SK-MEL-5 (cell line): ENCODE measurements around the gene GOLGA8H. TPM values are rescaled to one million over a fixed set of nuclear protein-coding genes. Genes with fewer than 3 reads are reported as not detected.
A peak's percentile ranks its signal among the peaks of the same experiment; 100 is the strongest.
"Not testable (repeated sequence)": the region's sequence is repeated elsewhere in the genome, so short reads cannot be mapped to it uniquely, and the experiment has no call there.

Experiments used
- DNase-seq: peaks from one replicate; pipeline ENCODE4 v3.0.0-alpha.2; 2016; ENCODE audit warnings: low read depth, low spot score
- in situ Hi-C: cut with HindIII; loops from 2 replicates; pipeline ENCODE4 v1.10.0; 2016; ENCODE audit warnings: low sequenced_read_pairs, high pct_unique_total_duplicates, low pct_unique_long_range_greater_than_20kb
- polyA plus RNA-seq, 2 experiments: library from polyadenylated mRNA; depleted of rRNA; stranded (reverse); fragments of >200 nt; gene quantifications; 2 replicates each; pipeline ENCODE4 v1.2.3, GENCODE V29; 2015
- small RNA-seq, 2 experiments: library from RNA; depleted of rRNA; stranded (forward); fragments of <200 nt; gene quantifications; one replicate each; pipeline ENCODE3, GENCODE V24; 2014
- total RNA-seq: library from RNA; depleted of rRNA; stranded (reverse); fragments of >200 nt; shearing (Covaris generic); gene quantifications from 2 replicates; pipeline ENCODE4 v1.2.3, GENCODE V29; 2014; rRNA removed

GOLGA8H gene
- total RNA-seq = 0.29 and 0.48 TPM in 2 replicates
- 0.18 and 0.20 TPM in 2 replicates for polyA plus RNA-seq (2015; cell fraction: cytosol; rRNA removed)
- 2.3 TPM in 2 replicates for polyA plus RNA-seq (2015; cell fraction: nucleus; rRNA removed)

GRCh38 chr15:30603796-30604195 is at the start of gene GOLGA8H:
Gene GOLGA8H (plus strand): TSS chr15:30604028. CDS start chr15:30604126, 98 bp downstream.
- in situ Hi-C loops, DNase-seq: not testable (repeated sequence)

- in situ Hi-C loops, DNase-seq: not testable (repeated sequence)
These were observed 36.9 kb upstream of the GOLGA8H start for GRCh38 chr15:30566949-30567348.

GRCh38 chr15:30573012-30573491 is 30.8 kb upstream of the GOLGA8H start:
- DNase-seq, in situ Hi-C loops: not testable (repeated sequence)

- DNase-seq, in situ Hi-C loops: not testable (repeated sequence)
These were observed 24.3 kb upstream of the GOLGA8H start for GRCh38 chr15:30579394-30579970.

GRCh38 chr15:30580716-30581115 is 23.1 kb upstream of the GOLGA8H start:
- DNase-seq, in situ Hi-C loops: not testable (repeated sequence)

- in situ Hi-C loops, DNase-seq: not testable (repeated sequence)
These were observed 4.9 kb upstream of the GOLGA8H start for GRCh38 chr15:30598953-30599352.

- in situ Hi-C loops = not testable (repeated sequence)
These were observed 8.4 kb downstream of the GOLGA8H start for GRCh38 chr15:30612271-30612670.

GRCh38 chr15:30621342-30621741 is 17.5 kb downstream of the GOLGA8H start:
- in situ Hi-C loops = not testable (repeated sequence)
- DNase-seq = peak; percentile 15

More at GRCh38 chr15:30612271-30612670, 8.4 kb downstream of the GOLGA8H start:
- DNase-seq = not testable (repeated sequence)

GRCh38 chr15:30625436-30626193 is 21.8 kb downstream of the GOLGA8H start, which contains the start of gene ARHGAP11B:
Gene ARHGAP11B (plus strand): TSS chr15:30626128.
- DNase-seq = peak; percentile 96
- in situ Hi-C loops = not testable (repeated sequence)

- in situ Hi-C loops = not testable (repeated sequence)
- DNase-seq = peak; percentile 8
These were observed 22.4 kb downstream of the GOLGA8H start for GRCh38 chr15:30626194-30626565.

GRCh38 chr15:30626632-30627031 is 22.8 kb downstream of the GOLGA8H start:
- in situ Hi-C loops, DNase-seq: not testable (repeated sequence)

GRCh38 chr15:30650012-30650929 is 46.4 kb downstream of the GOLGA8H start:
- in situ Hi-C loops = no loop called here
- DNase-seq = peak; percentile 11

GRCh38 chr15:30661154-30661553 is 57.3 kb downstream of the GOLGA8H start:
- in situ Hi-C loops = not testable (repeated sequence)
- DNase-seq = peak; percentile 50

Small RNA genes lying within 50 kb of the gene (small RNA-seq; reads per million reads assigned to genes)
- gene RF00096 = 0 reads per million in 2 experiments
- 0 reads per million in 2 experiments for gene RN7SL628P
- 0 reads per million in 2 experiments for gene RN7SL796P

Other genes with a start within 250 kb of the GOLGA8H start
- gene CHRFAM7A, start 210.5 kb upstream of the GOLGA8H start, total RNA-seq = 0.40 and 1.9 TPM in 2 replicates
- gene GOLGA8R, start 189.8 kb upstream of the GOLGA8H start, total RNA-seq = 0.05 and 0.08 TPM in 2 replicates
- gene GOLGA8Q, start 52.0 kb upstream of the GOLGA8H start, total RNA-seq = 0.13 and 0.16 TPM in 2 replicates